G401 (cell line): ENCODE data around the gene RPF1. TPM values are rescaled to one million over a fixed set of nuclear protein-coding genes. Genes with fewer than 3 reads are reported as not detected.
"Not testable (repeated sequence)": the region's sequence is repeated elsewhere in the genome, so short reads cannot be mapped to it uniquely, and the experiment has no call there.

Experiments used
- DNase-seq: peaks from one replicate; pipeline ENCODE4 v3.0.0-alpha.2; 2015; ENCODE audit warnings: low spot score
- in situ Hi-C: cut with HindIII; loops from 2 replicates; pipeline ENCODE4 v1.10.0; 2016; ENCODE audit warnings: low sequenced_read_pairs, mixed read lengths
- total RNA-seq: library from RNA; depleted of rRNA; stranded (reverse); fragments of >200 nt; shearing (Covaris generic); gene quantifications from 2 replicates; pipeline ENCODE4 v1.2.3, GENCODE V29; 2014; rRNA removed

Gene RPF1, protein sequence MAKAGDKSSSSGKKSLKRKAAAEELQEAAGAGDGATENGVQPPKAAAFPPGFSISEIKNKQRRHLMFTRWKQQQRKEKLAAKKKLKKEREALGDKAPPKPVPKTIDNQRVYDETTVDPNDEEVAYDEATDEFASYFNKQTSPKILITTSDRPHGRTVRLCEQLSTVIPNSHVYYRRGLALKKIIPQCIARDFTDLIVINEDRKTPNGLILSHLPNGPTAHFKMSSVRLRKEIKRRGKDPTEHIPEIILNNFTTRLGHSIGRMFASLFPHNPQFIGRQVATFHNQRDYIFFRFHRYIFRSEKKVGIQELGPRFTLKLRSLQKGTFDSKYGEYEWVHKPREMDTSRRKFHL
- total RNA-seq = 56.9 and 76.8 TPM in 2 replicates

DNA sequence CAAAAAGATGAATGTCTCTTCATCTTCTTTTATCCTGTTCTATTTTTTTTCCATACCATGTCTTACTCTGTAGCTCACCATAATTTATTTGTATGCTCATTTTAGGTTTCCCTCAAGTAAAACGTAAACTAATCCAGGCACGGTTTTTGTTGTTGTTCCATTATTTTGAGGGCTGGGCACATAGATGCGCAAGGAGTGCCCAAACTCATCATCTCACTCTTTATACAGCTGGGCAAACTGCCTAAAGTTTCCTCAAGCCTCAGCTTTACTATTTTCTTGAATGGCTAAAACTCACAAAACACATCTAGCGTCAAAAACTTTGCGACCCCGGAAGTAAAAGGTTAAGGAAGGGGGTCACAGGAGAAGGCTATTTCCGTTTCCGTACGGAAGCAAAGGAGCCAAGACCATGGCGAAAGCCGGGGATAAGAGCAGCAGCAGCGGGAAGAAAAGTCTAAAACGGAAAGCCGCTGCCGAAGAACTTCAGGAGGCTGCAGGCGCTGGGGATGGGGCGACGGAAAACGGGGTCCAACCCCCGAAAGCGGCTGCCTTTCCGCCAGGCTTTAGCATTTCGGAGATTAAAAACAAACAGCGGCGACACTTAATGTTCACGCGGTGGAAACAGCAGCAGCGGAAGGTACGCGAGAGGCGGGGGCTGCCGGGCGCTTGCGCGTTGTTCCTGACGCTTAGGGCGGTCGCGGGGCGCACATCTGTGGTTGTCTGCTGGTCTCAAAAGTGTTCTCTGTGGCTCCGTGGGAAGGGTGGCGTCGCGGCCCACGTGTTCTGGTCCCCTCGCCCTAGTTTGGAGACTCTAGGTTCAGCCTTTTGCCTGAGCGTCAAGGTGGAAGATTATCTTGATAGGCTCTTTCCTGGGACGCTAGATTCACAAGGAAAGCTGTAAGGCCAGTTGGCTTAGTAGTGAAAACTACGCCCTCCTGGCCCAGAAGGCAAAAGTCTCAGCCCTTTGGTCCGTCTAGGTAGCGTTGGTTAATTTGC, at the start of gene RPF1:
Gene RPF1 (plus strand): TSS at position 391 of the 993 bp plus-strand sequence. CDS start 16 bp downstream, at position 407.
- DNase-seq = peak; percentile 79
- in situ Hi-C loops = no loop called here

DNA sequence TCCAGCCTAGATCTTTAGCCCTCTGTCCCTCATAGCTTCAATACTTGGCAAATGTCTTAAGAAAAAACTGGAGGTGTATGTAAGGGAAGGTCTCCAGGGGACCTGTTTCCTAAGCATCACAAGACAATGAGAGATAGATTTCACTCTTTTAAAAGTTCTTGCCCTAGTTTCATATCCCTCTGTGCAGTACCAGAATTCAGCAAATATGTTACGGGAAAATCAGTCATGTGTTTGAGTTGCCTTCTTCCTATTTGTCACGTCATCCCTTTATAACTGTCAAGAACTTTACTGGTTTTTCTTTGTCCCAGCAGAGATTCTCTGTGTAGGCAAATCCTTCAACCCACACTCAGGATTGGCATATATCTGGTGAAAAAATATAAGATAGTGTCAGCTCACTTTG, 48.5 kb upstream of the RPF1 start:
- in situ Hi-C loops = no loop called here

DNA sequence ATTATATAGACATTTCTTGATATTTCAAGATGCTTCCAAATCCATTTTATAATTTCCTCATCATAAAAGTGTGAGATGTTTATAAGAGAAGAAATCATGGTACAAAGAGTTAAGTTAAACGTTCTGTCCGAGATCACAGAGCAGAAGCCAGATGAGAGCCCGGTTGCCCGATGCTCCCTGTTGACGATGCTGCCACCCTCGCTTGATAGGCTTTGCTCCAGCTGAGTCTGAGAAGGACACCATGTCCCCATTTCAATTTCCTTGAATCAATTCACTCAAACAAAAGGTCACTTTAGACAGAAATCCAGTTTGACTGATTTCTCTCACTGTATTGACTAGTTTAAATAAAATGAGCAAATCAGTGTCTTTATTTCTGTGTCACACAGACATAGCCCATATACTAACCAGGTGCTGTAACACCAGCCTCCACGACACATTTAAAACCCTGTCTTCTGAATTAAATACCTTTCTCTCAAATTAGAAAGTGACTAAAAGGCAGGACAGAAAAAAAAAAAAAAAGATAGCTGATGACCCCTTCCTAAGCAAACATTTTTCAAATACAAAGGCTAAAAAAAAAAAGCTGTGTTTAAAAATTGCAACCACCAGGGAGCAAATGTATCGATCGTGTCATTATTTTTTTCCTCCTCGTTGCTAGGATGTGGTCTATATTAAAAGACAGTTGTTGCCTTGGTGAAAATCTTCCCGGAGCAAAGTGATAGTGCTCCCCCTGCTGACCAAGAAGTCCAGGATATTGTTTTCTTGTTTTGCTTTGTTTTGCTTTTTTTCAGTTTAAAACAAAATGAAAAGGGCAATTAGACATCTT, 45.6 kb upstream of the RPF1 start:
- peak; percentile 82 for DNase-seq
- in situ Hi-C loops = no loop called here

More for the DNA sequence above, 48.5 kb upstream of the RPF1 start:
- DNase-seq = no peak

DNA sequence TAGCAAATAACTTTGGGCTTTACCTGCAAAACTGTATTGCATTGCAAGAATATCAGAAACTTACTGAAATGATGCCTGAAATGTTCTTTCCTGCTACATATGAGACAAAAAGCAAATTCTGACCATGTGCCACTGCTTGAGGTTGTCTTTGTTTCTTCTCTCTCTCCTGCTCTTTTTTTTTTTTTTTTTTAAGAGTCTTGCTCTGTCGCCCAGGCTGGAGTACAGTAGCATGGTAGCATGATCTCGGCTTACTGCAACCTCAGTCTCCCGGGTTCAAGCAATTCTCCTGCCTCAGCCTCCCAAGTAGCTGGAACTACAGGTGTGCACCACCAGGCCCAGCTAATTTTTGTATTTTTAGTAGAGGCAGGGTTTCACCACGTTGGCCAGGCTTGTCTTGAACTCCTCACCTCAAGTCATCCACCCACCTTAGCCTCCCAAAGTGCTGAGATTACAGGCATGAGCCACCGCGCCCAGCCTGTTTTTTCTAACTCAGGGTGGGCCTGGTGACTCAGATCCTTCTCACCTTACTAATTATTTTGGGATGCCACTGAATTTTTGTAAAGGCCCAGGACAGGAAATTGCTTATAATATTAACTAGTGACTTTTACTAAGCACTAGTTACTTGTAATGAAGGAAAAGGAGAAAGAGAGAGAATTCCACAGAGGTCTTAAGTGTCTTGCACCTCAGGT, 44.8 kb upstream of the RPF1 start:
- DNase-seq = no peak
- in situ Hi-C loops = no loop called here

DNA sequence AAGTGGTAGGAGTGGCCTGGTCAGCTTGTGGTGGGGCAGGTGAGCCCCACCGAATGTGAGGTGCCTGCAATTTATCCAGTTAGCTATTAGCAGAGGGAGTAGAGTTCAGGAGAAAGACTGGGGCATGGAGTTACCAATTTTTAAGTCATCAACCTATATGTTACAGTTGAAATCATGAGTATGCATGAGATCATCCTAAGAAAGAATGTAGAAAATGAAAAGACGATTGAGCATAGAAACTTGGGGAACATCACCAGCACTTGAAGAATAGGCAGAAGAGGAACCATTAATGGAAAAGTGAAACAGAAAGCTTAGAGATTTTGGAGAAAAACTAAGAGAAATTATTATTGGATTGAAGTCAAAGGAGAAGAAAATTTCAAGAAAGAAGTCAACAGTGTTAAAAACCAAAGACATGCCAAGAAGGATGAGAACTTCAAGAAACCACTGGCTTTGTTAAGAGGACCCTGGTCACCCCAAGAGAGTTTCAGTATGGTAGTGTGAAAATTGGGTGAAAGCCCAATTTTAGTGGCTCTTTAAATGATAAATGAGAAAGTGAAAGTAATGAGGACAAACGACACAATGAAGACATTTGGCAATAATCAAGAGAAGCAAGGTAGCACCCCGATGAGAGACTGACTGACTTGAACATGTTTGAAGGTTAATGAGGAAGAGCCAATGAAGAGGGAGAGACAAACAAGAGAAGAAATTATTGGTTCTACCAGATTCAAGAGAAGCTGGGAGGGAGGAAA, 44.1 kb upstream of the RPF1 start:
- in situ Hi-C loops = no loop called here

DNA sequence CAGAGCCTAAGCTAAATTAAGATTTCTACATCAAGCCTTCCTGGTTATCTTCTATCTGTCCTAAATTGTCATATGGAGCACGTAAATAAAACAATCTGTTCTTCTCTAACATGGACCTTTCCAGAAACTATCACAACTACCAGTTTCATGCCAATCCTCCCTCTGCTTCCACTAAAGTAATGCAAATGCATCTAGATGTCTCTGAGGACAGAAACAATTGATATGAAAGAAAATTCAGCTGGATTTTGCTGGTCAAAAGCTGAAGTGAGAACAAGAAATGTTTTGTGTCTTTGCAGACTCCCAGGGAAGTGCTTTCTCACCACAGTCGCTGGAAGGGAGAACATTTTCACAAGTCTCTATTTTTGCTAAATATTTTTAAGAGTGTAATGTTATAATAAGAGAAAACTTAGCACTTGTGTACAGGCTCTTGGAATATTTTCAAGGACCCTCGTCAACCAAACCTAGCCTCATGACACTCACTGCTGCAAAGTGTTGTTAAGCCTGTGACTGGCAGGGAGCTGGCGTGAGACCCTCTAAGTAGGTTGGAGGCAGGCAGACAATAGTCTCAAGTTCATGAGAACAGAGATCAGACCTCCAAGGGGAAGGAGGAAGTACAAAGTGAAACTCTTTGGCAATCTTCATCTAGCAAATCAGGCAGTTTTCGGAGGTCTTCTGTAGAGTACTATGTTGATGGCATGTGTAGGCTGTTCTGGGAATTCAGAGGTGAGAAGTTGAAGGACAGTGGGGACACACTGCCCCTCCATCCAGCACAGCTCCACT, 42.0 kb upstream of the RPF1 start:
- no peak for DNase-seq
- in situ Hi-C loops = no loop called here

More for the DNA sequence above, 44.1 kb upstream of the RPF1 start:
- DNase-seq = no peak

DNA sequence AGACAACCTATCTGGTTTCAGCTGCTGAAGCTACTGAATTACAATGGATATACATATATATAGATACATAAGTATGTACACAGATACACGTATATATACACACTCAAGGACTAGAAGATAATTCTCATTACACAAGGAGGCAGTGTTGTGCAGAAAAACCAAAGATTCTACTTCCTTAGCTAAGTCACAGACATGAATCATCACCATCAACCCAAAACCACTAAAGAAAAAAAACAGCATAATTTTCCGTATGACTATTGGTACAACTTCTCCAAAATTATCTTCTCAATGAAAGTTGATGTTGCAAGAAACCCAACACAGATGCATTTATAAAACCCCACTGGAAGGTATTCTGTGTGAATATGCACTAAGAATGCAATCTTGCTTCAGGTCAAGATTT, 36.8 kb upstream of the RPF1 start:
- DNase-seq = peak; percentile 31
- in situ Hi-C loops = no loop called here

DNA sequence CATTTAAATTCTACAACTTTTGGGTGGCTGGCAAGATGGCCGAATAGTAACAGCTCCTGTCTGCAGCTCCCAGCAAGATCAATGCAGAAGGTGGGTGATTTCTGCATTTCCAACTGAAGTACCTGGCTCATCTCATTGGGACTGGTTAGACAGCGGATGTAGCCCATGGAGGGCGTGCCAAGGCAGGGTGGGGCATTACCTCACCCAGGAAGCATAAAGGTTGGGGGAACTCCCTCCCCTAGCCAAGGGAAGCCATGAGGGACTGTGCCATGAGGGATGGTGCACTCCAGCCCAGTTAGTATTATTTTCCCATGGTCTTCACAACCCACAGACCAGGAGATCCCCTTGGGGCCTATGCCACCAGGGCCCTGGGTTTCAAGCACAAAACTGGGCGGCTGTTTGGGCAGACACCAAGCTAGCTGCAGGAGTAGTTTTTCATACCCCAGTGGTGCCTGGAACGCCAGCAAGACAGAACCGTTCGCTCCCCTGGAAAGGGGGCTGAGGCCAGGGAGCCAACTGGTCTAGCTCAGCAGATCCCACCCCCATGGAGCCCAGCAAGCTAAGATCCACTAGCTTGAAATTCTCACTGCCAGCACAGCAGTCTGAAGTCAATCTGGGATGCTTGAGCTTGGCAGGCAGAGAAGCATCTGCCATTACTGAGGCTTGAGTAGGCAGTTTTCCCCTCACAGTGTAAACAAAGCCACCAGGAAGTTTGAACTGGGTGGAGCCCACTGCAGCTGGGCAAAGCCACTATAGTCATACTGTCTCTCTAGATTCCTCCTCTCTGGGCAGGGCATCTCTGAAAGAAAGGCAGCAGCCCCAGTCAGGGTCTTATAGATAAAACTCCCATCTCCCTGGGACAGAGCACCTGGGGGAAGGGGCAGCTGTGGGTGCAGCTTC, 36.1 kb upstream of the RPF1 start:
- in situ Hi-C loops, DNase-seq: not testable (repeated sequence)

DNA sequence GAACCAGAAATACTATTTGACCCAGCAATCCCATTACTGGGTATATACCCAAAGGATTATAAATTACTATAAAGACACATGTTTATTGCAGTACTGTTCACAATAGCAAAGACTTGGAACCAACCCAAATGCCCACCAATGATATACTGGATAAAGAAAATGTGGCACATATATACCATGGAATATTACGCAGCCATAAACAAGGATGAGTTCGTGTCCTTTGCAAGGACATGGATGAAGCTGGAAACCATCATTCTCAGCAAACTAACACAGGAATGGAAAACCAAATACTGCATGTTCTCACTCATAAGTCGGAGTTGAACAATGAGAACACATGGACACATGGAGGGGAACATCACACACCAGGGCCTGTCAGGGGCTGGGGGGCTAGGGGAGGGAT, 30.4 kb upstream of the RPF1 start:
- DNase-seq, in situ Hi-C loops: not testable (repeated sequence)

DNA sequence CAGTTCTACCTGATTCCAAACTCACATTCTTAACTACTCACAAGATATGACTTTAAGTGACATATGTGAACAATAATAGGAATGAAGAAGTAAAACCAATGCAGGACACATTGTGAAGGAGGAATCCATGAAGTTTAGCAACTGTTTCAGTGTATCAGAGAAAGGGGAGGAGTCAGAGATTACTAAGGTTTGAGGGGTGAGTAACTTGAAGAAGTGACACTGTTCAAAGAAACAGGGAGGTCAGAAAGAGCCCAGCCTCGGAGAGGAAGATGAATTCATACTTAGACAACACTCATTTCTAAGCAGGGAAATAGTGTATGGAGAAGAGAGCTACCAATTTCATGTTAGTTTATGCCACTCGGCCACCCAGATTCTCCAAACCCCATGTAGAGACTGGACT, 28.2 kb upstream of the RPF1 start:
- no peak for DNase-seq
- in situ Hi-C loops = no loop called here

DNA sequence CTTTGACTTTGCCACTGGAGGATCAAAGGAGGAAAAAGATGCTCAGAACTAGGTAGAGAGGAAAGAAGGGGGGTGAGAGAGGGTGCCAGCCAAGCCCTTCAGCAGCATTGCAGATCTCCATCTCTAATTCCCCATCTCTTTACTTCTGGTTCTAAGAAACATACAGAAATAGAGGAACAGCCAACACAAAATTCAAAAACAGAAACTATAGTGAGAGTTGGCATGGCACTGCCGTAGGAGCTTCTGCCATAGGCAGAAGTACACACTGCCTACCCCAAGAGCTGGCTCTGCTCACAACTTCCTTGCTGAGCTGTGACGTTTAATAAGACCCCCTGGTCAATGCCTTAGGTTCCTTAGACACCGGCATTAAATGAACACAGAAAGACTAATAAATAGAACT, 26.6 kb upstream of the RPF1 start:
- in situ Hi-C loops = no loop called here
- no peak for DNase-seq

DNA sequence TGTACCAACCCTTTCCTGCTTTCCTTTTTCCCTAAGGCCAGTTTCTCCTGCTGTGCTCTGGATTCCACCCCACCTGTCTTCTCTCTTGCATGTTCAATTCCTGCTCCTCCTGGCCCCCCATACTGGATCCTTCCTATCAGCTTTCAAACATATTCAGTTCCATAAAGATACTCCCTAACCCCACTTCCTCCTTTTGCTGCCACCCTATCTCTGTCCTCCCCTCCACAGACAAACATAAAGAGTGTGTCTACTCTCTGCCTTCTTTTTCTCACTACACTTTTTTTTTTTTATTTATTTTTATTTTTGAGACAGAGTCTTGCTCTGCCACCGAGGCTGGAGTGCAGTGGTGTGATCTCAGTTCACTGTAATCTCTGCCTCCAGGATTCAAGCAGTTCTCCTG, 16.9 kb upstream of the RPF1 start:
- in situ Hi-C loops = no loop called here
- no peak for DNase-seq

DNA sequence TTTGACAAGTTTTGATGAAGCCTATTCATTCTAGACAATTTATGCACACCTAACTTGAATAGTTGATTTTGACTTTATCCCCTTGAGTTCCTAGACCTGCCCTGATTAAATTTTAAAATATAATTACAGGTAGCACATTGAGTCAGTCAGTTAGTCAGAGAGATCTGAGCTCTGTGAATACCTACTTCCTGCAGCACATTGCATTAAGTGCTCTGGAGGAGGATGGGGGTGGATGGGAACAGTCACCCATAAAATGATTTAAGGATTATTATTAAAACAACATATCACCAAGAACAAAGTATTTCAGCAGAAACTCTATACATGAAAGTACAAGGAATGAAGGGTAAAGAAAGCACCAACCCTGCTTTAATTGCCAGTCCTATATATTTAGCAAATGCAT, 11.8 kb upstream of the RPF1 start:
- in situ Hi-C loops = no loop called here
- DNase-seq = no peak

DNA sequence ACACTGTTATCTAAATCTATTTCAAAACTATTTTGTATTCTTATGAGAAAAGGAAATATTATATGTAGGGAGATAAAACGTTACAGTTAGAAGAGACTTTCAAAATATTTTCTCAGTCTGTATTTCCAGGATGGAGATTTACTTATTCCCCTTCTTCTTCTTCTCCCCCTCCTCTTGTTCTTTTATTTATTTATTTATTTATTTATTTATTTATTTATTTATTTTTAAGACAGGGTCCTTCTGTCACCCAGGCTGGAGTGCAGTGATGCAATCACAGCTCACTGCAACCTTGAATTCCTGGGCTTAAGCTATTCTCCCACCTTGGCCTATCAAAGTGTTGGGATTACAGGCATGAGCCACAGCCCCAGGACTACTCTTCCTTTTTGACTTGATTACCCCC, 2.8 kb upstream of the RPF1 start:
- no peak for DNase-seq
- in situ Hi-C loops = no loop called here

DNA sequence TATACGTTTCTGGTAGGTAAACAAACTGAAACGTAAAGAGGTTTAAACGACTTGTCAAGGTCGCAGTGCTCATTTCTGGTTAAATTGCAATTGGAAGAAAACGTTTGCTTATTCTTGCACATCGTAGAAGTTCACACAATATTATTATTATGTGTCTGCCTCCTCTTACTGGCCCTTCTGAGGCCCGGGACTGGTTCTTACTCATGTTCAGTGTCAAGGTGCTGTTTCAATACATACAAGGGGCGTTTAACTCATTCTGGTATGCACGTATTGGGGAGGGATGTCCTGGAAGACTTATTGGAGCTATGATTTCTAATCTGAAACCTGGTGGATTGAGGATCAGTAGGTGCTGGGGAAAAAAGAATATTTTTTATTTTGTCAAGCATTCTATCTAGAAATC, 932 bp downstream of the RPF1 start:
- peak; percentile 37 for DNase-seq
- in situ Hi-C loops = no loop called here

DNA sequence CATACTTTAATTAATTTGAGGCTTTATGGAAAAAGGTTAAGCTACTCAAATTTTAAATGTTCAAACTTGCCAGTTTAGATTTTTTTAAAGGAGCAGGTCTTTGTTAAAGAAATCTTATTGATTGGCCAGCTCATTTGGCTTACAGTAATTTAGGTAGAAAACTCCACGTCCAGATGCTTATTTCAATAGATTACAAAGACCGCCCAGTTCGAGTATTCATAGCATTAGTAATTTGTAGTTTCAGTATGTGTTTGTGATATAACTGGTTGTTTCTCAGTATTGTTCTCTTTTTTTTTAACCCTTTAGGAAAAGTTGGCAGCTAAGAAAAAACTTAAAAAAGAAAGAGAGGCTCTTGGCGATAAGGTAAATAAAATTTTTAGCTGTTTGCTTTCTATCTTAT, 1.6 kb downstream of the RPF1 start:
- in situ Hi-C loops = no loop called here

More for the DNA sequence above, 1.6 kb downstream of the RPF1 start:
- no peak for DNase-seq
